GM20000 (cell line): Measurements from ENCODE around the gene HVCN1.

Experiments used
- DNase-seq: peaks from one replicate; pipeline ENCODE4 v3.0.0; 2012; ENCODE audit warnings: low spot score
- CTCF ChIP-seq: IDR thresholded peaks from 2 replicates; pipeline ENCODE4 v1.5.1; 2012; ENCODE audit warnings: mild to moderate bottlenecking, control low read depth; ENCODE audit errors: extremely low read depth, missing control alignments

Gene HVCN1

GRCh38 chr12:110677206-110677911 lies 11.6 kb downstream of the HVCN1 start:
- no peak for TF ChIP-seq CTCF
- peak; percentile 72 for DNase-seq

- no peak for TF ChIP-seq CTCF
- DNase-seq: no peak
These were observed 12.7 kb downstream of the HVCN1 start for GRCh38 chr12:110676171-110676570.

- TF ChIP-seq CTCF: no peak
- peak; percentile 66 for DNase-seq
These were observed 18.7 kb downstream of the HVCN1 start for GRCh38 chr12:110670161-110670701.

- TF ChIP-seq CTCF: no peak
- DNase-seq: peak; percentile 21
These were observed 19.8 kb downstream of the HVCN1 start for GRCh38 chr12:110669193-110669502.

- TF ChIP-seq CTCF: no peak
- peak; percentile 15 for DNase-seq
These were observed 20.3 kb downstream of the HVCN1 start for GRCh38 chr12:110668480-110669192.

GRCh38 chr12:110667671-110668070 lies 21.2 kb downstream of the HVCN1 start:
- no peak for DNase-seq
- no peak for TF ChIP-seq CTCF

GRCh38 chr12:110666892-110667291 lies 22.0 kb downstream of the HVCN1 start:
- no peak for DNase-seq
- TF ChIP-seq CTCF: no peak
